GM21576 (cell line): ENCODE results near the gene NKD2.
"Not testable (repeated sequence)": the region's sequence is repeated elsewhere in the genome, so short reads cannot be mapped to it uniquely, and the experiment has no call there.

Source experiments
- ATAC-seq: cut with Tn5 transposase; IDR thresholded peaks from one replicate; pipeline ENCODE4 v1.9.1; 2021; ENCODE audit warnings: mild to moderate bottlenecking, moderate library complexity; ENCODE audit not compliant: unreplicated experiment

Gene NKD2, protein sequence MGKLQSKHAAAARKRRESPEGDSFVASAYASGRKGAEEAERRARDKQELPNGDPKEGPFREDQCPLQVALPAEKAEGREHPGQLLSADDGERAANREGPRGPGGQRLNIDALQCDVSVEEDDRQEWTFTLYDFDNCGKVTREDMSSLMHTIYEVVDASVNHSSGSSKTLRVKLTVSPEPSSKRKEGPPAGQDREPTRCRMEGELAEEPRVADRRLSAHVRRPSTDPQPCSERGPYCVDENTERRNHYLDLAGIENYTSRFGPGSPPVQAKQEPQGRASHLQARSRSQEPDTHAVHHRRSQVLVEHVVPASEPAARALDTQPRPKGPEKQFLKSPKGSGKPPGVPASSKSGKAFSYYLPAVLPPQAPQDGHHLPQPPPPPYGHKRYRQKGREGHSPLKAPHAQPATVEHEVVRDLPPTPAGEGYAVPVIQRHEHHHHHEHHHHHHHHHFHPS

DNA sequence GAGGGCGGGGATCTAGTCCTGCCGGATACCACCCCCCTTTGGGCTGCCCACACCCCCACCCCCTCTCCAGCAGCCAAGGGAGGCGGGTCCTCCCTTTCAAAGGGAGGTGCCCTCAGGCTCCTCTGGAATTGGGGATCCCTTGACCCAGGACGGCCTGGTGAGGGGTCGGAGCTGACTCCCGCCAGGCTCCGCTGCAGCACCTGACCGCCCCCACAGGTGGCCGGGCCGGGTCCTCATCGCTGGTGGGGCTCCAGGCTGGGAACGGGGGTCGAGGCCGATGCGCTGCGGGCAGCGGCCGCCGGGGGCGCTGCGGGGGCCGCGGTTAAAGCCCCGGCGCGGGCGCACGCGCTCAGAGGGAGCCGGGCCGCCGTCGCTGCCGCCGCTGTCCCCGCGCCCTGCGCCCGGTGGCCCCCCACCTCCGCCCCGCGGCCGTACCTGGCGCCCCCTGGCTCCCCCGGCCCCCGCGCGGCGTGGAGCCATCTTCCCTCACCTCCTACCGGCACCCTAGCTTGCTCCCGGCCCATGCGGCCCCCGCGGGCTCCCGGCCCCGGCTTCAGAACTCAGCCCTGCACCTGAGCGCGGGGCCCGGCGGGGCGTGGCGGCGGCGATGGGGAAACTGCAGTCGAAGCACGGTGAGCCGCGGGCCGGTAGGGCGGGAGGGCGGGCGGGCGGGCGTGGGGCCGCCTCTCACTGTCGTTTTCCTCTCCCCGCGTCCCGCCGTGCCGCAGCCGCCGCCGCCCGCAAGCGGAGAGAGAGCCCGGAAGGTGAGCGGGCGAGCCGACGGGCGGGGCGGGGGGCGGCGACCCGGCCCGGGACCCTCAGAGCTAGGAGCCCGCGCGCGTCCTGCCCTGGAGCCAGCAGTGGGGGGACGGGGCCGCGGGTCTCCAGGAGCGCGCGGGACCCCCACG lies at the start of gene NKD2:
NKD2 (plus strand) TSS at position 352 of the 908 bp plus-strand sequence; CDS start at position 608, 256 bp downstream.
- no peak for ATAC-seq

DNA sequence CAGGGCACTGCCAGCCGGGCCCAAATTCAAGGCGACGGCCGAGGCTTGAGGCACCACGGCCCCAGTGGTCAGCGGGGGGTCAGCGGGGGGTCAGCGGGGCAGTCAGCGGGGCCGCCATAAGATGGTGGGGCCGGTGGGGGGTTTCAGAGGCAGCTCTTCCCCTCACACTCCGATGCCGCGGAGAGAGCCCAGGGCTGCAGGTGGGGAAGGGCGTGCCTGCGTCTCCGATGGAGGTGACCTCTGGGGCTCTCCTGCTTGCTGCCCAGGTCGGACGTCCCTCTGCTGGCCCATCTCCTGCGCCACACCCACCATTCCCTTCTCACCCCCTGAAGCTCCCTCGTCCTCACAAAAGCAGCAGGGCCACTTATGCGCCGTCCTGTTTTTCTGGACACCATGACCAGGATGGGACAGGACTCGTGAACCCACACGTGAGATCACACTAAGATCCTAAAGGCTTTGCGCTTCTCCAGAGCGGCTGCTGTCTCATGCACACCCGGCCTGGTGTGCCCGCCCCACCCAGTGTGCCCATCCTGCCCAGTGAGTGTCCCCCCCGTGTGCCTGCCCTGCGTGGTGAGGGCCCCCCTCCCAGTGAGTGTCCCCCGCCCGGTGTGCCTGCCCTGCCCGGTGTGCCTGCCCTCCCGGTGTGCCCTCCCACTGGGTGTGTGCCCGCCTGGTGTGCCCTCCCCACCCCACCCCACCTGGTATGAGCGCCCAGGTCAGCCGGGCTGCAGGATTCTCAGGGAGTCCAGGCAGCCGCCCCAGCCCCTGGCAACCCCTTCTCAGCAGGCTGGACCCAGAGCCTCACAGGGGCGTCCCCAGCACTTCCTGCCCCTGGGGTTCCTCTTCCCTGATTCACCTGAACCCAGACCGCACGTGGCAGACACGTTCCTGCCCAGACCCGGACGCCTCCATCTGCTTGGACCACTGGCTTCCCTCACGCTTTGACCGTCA lies 48.7 kb upstream of the NKD2 start:
- ATAC-seq = no peak

DNA sequence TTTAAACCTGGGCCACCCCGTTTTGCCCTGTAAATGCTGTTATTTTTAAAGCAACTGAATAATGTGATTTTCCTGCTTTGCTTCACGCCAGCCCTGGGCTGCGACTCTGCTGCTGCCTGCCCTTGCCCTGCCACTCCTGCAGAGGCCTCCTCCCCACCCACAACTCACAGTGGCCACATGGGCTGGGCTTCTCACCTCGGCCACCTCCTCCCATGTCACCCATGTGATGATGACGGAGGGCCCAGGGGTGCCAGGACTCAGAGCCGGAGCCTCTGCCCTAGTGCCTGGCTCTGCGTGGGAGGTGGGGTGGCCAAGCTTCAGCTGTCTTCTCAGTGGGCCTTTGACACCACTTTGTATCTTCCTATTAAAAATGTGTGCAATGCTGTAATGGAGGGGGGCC lies 48.1 kb upstream of the NKD2 start:
- ATAC-seq = no peak

DNA sequence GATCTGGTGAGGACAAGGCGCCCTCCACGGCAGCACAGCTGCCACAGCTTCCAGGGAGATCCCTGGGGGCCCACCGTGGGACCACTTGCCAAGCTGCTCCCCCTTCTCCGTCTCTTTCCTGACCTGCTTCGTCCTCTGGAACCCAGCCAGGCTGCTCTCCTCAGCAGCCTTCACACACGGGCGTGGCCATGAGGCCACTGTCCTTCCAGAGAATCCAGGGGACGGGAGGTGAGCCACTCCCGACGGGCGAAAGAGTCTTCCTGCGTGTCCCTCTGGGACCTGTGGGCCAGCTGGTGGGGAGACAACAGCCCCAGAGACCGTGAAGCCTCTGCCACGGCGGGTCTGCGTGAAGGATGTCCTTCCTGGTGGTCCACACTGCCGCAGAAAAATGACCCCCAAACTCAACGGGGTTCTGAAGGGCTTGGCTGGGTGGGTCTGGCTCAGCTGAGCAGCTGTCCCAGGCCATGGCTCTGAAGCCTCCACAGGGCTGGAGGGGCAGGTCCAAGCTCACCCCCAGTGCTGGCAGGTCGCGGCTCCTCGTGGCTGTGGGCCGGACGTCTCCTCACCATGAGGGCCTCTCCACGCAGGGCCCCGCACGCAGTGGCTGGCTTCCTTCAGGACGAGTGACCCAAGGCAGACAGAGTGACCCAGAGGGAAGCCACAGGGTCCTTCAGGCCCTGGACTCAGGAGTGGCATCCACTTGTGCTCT lies 47.4 kb upstream of the NKD2 start:
- no peak for ATAC-seq

DNA sequence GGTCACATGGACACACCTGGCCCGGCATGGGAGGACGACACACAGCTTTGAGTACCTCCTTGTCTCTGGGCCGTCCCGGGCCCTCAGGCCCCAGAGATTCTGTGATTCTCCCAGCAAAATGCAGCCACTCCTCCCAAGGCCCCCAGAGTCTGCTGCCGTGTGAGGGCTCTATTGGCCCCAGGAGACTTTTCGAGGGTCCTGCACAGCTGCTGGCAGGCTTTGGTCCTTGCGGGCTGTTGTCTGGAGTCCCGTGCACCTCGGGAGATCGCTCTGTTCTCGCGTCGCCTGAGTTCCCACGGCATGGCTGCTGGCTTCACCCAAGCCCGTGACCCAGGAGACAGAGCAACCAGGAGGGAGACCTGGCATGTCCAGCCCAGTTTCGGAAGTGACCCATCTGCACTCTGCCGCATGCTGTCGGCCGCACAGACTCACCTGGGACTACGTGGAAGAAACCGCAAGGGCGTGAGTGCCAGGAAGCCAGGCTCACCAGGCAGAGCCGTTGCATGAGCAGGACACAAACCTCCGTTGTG lies 46.8 kb upstream of the NKD2 start:
- no peak for ATAC-seq

DNA sequence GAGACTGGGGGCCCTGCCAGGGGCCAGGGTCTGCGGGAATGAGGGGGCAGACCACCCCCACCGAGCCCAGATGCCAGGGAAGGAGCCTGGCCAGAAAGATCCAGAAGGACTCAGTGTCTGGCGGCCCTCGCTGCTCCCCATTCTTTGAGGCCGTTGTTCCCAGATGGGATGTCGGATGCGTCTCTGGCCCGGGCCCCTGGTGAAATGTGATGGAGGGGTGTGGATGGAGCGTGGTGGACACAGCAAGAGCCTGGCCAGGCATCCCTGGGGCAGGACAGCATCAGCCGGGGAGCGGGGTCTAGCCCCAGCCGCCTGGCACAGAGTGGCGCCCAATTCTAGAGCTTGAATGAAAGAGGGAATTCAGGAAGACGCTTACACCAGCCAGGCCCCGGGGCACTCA lies 46.2 kb upstream of the NKD2 start:
- ATAC-seq = no peak

DNA sequence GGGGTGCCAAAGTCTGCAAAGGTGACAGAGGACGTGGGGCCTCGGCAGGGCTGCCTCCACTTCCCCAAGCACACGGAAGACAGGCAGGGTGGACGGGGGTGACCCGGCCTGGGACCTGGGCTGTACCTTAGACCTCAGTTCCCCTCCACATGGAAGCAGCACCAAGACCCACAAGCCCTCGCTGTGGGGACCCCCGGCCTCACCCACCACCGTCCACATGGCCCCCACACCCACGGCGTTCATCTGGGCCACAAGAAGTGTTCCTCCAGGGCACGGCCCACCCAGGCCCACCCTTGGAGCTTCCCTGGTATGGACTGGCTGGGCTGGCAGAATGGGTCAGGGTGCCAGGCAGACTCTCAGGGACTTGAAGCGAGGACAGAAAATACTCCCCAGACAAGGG lies 45.8 kb upstream of the NKD2 start:
- ATAC-seq = no peak

DNA sequence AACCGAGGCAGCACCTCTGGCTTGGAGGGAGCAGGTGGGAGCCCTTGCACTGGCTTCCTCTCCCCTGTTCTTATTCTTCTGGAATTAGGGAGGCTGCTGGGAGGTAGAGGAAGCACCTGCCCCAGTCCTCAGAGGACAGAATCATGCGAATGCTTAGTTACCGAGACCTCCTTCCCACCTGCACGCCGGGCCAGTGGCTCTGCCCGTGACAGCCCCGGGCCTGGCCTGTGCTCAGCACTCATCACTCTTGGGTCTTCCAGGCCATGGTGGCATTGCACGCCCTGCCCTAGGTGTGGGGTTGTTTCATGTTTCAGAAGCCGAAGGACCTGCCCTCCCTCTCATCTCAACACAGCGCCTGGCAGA lies 45.3 kb upstream of the NKD2 start:
- ATAC-seq = no peak

DNA sequence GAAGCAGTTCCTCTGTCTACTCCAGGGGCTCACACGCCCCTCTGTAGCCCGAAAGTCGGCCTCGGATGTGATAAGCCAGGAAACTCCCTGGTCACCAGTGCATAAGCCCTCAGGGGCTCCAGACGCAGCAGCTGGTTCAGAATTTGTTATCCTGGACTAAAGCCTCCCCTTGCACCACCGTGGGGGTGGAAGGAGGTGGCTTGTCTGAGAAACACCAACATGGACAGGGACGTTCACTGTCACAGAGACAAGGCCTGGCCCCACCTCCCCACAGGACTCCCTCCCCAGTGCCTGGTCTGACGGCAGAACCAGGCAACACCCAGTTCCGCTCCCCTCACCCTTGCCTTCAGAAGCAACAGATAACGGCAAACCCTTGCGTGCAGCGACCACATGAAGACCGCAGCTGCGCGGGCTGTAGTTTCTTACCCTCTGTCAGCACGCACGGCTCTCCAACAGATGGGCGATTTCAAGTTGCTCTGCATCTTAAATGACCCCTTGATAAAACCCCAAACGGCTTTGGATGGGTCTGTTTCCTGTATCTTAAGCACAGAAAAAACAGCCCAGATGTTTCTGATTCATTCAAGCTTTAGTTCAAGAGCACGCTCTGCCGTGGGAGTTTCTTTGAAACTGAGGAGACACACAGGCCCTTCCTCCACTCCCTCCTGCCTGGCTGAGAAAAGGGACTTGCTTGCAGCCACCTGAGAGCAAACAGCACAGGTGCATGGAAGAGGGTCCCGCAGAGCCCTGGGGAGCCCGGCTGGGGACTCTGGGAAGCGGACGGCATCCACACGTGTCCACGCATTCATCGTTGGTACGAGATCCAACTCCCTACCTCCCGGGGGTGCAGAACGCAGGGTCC lies 44.7 kb upstream of the NKD2 start:
- ATAC-seq = no peak

DNA sequence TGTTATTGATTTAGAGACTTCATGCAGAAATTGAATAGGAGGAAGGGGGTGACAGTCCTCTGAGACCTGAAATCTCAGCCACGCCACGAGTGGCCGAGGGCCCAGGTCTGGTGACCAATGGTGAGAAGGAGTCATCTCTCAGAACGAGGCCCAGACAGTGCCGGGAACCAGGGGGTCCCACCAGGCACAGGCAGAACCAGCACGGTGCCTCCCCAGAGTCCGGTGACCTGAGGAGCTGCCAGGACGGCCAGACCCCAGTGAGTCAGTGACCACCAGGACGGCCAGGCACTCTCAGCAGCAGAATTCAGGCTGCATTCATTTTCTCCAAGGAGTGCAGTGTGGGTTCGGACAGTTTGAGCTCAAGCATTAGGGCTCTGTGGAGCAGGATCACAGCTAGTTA lies 43.8 kb upstream of the NKD2 start:
- no peak for ATAC-seq

DNA sequence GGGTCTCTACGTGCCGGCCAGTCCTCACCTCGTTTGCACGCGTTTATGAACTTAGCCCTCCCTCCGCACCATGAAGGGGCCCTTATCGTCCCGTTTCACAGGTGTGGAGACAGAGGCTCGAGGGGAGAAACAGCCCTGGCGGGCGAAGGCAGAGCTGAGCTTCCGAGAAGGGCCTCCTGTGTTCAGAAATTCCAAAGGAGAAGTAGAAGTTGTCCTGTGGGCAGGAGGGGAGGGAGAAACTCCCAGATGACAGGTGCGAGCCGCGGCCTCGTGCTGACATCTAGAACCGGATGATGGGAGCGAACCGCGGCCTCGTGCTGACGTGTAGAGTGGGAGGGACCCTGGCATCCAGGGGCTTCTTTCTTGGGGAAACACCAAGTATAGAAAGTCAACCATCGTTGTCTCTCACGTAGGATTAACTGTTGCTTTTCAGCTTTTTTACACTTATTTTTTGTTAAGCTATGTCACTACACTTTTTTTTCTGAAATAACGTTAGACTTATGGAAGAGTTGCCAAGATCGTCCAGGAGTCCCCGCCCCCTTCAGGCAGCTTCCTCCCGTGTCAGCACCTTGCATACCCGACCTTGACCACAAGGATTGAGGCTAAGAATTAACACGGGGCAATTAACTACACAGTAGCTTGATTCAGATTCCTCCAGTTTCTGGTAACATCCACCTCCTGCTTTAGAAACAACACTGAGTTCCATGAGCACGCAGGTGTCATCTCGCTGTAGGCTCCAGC lies 42.8 kb upstream of the NKD2 start:
- no peak for ATAC-seq

DNA sequence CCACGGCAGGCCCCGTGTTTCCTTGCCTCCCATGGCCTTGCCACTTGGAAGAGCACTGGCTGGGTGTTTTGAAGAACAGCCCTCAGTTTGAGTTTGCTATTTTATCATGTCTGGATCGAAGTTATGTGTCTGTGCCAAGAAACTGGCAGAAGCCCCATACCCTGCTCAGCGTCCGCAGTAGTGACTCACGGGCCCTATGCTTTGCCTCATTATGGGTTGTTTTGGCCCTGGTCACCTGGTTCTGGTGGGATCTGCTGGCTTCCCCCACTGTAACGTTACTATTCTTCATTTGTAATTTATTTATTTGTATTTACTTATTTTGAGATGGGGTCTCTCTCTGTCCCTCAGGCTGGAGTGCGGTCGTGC lies 42.3 kb upstream of the NKD2 start:
- ATAC-seq = no peak

DNA sequence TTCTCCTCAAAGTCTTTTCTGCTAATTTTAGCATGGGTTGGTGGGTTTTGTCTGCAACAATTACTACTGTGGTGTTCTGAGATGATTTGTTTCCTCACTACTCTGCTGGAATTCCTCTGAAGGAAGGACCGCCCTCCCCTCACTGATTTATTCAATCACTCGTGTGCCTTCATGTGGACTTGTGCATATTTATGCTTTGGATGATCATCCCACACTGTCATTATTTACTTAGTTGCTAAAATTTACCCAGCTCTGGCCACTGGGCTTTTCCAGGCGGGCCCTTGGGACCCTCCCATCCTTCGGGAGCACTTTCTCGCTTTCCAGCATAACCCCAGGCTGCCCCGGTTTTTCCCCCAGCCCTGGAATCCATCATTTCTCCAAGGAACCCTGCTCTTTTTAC lies 41.7 kb upstream of the NKD2 start:
- no peak for ATAC-seq

DNA sequence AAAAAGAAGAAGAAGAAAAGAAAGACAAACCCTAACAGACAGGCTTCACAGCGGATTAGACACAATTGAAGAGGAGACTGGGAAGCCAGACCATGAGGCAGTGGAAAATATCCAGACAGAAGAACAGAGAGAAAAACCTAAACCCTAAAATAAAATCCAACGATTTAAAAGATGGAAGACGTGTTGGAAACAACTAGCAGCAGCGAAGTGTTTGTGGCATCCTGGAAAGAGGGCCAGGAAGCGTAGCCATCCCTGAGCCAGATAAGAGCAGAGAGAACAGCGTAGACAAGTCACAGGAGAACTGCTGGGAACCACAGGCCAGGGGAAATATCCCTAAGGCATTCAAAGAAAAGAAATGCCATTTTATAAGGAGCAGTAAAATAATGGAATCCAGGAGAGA lies 39.7 kb upstream of the NKD2 start:
- no peak for ATAC-seq

DNA sequence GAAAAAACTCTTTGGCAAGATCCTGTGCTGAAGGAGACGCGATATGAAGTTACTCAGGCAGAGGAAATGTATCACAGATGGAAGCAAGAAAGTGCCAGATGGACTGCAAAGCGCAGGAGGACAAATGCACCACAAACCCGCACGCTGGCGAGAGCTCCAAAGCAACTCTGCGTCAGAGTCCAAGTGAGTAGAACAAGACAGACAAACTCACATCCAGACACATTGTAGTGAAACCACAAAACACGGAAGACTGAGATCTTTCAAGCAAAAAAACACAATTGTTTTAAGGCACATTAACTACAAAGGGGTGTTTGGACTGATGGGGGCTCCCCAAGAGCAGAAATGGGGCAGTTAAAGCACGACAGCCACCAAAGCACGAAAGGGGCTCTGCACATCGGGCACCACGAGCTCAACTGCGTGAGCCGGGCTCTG lies 39.2 kb upstream of the NKD2 start:
- no peak for ATAC-seq

DNA sequence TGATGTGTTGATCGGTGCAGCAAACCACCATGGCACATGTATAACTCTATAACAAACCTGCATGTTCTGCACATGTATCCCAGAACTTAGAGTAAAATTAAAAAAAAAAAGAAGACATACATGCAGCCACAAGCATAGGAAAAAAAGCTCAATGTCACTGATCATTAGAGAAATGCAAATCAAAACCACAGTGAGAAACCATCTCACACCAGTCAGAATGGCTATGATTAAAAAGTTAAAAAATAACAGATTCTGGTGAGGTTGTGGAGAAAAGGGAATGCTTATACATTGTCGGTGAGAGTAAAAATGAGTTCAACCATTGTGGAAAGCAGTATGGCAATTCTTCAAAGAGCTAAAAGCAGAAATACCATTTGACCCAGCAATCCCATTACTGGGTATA lies 36.0 kb upstream of the NKD2 start:
- ATAC-seq = not testable (repeated sequence)

DNA sequence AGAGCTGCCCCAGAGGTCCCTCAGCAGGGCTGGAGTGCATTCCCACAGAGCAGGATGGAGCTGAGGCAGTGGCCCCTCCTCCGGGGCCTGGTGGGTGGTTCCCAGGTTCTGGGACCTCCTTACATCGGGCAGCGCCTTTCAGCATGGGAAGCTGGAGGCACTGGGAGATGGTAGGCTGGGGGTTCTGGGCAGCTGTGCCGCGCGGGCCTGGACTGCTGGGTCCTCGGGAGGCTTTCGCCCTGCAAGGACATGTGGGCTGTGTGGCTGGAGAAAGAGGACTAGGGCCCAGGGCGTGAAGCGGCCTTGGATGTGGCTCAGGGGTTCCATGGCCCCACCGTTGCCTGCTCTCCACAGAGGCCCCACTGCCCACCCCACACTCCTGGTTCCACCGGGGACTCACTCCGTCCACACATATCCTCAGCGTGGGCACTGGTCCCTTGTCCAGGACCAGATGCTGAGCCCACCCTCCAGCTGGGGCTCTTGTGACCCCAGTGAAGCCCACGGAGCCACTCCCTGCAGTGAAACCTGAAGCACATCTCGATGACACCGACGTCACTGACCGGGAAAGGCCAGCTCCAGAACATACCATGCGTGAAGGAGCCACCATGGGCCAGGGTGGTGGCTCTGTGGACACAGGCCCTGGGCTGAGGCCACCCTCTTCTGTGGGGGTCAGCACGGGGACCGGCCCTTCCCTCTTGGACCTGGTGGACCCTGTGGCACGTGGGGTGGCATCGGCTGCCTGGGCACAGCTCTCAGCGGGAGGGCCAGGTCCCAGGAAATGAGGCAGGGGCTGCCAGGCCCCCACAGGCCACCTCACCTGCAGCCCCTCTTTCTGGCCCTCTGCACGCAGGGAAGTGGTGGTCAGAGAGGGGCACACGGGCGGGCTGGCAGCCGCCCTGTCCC lies 31.5 kb upstream of the NKD2 start:
- ATAC-seq = no peak
